A549 treated with GW870086 at 1 μM for 4 hours (cell line): ENCODE results near the gene EIPR1. TPM values are rescaled to one million over a fixed set of nuclear protein-coding genes. Genes with fewer than 3 reads are reported as not detected.

Experiments used
- total RNA-seq: library from RNA; stranded (reverse); fragments of 200-300 nt; extraction: Qiagen RNA extraction; gene quantifications from 5 replicates; pipeline ENCODE4 v1.2.3, GENCODE V29; 2022; ENCODE audit warnings: low read depth

EIPR1 gene
- total RNA-seq, result 40.4 to 42.7 TPM (median 41.4 TPM) in 5 replicates

DNA sequence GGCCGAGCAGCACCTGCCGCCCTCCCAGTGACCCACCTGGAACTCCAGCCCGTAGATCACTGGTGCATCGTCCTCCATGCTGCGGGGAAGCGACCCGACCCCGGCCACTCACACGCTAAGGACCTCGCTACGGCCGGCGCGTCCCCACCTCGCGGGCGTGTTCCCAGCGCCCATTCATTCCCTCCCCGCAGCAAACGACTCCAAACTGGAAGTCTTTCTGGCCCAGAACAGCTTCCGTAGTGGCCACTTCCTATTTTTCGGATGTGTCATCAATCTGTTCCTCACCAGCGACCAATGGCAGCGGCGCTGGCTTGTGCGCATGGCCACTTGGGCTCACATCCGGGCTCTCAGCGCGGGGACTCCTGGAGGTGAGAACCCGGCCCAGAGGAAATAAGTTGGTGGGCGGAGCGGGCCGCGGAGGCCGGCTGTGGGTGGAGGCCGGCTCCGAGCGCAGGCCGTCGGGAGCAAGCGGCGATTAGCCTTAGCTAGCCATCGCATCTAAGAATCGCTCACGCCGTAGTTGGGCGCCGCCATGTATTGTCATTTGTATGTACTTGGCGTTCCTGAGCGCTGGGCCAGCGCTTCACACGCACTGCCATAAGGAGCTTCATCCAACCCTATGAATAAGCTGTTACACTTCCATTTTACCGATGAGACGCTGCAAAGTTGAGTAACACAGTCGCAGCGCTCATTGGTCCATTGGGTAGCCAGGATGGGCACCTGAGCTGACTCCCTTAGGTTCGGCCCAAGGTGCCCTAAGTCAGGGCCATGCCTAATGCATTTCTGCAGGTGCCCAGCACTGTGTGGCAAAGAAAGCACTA is at the start of gene EIPR1:
EIPR1 (minus strand) TSS at position 207 of the 821 bp plus-strand sequence; CDS start at position 78, 129 bp downstream.

DNA sequence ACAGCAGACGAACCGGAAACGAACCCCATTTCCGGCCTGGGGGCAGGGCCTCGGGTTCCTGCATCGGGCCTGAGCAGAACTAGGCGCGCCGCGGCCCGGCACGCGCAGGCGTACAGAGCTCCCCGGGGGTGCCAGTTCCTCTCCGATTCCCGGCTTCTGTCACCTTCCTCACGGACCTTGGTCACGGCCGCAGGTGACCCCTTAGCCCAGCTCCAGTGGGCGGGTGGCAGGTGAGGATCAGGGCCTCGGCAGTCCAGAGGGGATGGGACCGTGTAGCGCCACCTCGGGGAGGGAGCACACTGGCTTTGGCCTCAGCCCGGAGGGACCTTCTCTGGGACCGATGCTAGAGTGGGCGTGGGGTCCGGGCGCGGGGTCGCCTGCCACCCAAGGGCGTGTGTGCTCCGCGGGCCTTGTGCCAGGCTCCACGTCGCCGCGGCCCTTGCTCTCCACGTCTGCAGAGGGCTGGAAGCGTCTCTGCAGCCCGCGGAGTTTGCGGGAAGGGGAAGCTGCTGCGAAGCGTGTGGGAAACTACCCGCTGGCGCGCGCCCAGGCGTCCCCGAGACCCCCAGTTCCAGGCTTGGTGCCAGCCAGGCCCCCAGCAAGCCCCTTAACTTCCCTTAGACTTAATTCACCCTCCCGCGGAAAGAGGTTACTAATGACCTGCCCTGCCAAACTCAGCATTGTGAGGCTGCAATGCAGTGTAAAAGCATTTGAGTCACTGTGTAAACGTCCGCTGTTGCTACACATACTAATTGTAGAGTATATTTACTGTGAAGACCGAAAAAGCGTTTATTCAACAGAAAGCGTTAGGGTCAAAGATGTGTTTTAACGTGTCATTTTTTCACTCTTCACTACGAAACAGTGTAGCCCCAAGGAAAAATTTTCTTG is 2.3 kb upstream of the EIPR1 start, which contains the start of gene TRAPPC12:
TRAPPC12 (plus strand) TSS at position 48 of the 888 bp plus-strand sequence. CDS start 7,930 bp downstream, outside the sequence.

Other genes starting within 250 kb of the EIPR1 start
- 52.4 to 67.0 TPM (median 64.9 TPM) in 5 replicates for gene TRAPPC12, start 1.9 kb upstream of the EIPR1 start, total RNA-seq
- 48.8 to 62.5 TPM (median 55.6 TPM) in 5 replicates for gene ADI1, start 141.7 kb upstream of the EIPR1 start, total RNA-seq
- 45.4 to 58.7 TPM (median 51.5 TPM) in 5 replicates for gene RNASEH1, start 180.5 kb upstream of the EIPR1 start, total RNA-seq
- 2,907 to 4,811 TPM (median 3,131 TPM) in 5 replicates for gene RPS7, start 197.4 kb upstream of the EIPR1 start, total RNA-seq
- 0.53 to 0.82 TPM (median 0.63 TPM) in 5 replicates for gene COLEC11, start 217.3 kb upstream of the EIPR1 start, total RNA-seq